Measurements from ENCODE around the gene DOK1.

Gene DOK1

DNA sequence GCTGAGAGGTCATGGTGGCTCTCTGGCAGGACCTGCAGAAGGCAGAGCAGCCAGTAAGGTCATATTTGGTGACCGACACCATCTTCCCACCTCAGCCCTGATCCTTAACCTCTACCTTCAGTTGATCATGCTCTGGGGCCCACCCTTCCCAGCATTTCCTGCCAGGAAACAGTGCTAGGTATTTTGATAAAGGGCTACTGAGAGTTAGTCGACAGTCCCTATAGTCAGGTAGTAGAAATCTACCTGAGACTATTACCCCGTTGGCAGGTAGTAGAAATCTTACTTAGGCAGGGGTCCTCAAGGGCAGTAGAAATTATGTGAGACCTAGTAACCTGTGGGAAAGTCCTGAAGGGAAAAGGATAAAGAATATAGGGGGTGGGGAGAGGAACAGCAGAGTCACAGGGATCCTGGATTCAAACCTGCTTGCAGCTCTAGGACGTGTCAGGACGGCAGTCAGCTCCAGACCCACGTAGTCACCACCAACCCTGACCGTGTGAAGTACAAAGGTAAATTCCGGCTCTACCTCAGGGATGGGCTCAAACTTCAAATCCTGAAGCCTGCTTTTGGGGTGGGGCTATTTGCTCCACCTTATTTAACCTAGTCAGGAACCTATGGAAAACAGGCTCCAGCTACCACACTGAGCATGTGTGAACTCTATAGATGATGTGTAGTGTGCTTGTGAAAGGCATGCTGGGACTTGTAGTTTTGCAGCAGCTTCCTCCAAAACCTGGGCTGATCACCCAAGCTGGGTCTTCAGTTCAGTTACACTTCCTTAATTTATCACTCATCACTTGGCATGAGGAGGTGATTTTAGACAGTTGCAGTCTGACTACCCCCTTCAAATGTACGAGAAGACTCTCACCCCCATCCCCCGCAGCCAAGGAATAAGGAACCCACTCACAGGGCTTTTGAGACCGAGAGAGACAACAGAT lies 28.5 kb upstream of the DOK1 start, which contains the start of gene DQX1:
Gene DQX1, minus strand, starts transcription at position 515 of the 932 bp plus-strand sequence. Its CDS starts 502 bp downstream, at position 13.
- POLR2A ChIA-PET = interaction anchor here (0.8 kb wide), 1 partner anchor 22 kb away, joined by 3 read pairs; no protein-coding TSS in a partner anchor
- TF ChIP-seq, protein P1, sequence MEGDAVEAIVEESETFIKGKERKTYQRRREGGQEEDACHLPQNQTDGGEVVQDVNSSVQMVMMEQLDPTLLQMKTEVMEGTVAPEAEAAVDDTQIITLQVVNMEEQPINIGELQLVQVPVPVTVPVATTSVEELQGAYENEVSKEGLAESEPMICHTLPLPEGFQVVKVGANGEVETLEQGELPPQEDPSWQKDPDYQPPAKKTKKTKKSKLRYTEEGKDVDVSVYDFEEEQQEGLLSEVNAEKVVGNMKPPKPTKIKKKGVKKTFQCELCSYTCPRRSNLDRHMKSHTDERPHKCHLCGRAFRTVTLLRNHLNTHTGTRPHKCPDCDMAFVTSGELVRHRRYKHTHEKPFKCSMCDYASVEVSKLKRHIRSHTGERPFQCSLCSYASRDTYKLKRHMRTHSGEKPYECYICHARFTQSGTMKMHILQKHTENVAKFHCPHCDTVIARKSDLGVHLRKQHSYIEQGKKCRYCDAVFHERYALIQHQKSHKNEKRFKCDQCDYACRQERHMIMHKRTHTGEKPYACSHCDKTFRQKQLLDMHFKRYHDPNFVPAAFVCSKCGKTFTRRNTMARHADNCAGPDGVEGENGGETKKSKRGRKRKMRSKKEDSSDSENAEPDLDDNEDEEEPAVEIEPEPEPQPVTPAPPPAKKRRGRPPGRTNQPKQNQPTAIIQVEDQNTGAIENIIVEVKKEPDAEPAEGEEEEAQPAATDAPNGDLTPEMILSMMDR (IDR thresholded peaks at IDR 0.05; ENCODE audit: insufficient read depth, low read length, missing control alignments) = no peak
- no peak for DNase-seq (ENCODE audit: low read depth, low spot score)
- H3K4me3 ChIP-seq (ENCODE audit: low read depth, low read length) = no peak within 1 kb of the TSS
- CTCF ChIA-PET = interaction anchor here (1.0 to 1.6 kb wide), 5 partner anchors 11 to 63 kb away, joined by 3 to 6 read pairs (median 3); partner anchors contain the start of genes PCGF1 and TLX2

DNA sequence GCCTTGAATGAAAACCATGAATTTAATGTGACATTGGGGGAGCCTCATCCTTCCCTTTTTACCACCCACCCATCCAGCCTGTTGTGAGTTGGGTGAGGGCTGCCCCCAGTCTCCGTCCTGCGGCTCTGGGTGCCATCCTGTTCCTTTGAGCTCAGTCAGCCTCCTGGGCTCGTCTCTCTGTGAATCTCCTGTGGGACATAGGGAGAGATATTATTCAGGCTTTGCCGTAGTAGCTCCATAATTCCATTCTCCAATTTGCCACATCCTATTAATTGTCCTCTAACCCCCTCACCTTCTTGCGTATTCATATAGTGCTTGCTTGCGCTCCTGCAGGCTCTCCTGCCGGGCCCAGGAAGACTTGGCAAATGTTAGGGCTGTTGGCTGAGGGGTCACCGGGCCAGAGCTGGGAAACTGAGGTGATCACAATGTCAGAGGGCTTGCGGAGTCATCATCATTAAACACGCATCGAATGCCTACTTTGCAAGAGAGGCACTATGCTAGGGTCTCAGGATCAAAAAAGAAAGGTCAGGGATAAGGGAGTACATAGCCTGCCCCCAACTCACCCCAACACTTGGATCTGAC lies 27.8 kb upstream of the DOK1 start:
- H3K4me3 ChIP-seq (ENCODE audit: low read depth, low read length) = no peak overlapping the region
- POLR2A ChIA-PET = interaction anchor here (0.8 kb wide), 1 partner anchor 23 kb away, joined by 3 read pairs; no protein-coding TSS in a partner anchor
- no peak for DNase-seq (ENCODE audit: low read depth, low spot score)
- TF ChIP-seq, protein P1 (IDR thresholded peaks at IDR 0.05; ENCODE audit: insufficient read depth, low read length, missing control alignments) = no peak
- CTCF ChIA-PET = interaction anchor here (1.0 to 1.6 kb wide), 4 partner anchors 12 to 62 kb away, joined by 3 to 4 read pairs (median 3); partner anchors contain the start of genes PCGF1 and TLX2

DNA sequence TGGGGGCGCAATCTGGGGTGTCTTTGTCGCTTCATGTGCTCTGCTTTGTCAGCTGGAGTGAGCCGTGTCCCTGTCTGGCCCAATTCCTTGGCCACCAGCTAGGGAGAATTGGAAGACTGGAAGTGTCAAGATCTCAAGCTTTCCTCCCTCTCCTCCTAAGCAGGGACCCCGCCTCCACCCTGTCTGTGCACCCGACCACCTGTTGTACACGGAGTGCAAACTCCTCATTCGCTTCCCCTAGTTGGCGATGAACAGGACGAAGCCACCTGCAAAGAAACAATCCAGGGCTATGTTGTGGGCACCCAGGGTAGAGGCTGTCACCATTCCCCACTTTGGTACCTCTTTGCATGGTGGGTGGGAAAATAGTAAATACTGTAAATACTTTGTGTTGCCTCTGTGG lies 26.8 kb upstream of the DOK1 start:
- no peak for DNase-seq (ENCODE audit: low read depth, low spot score)
- POLR2A ChIA-PET = no interaction called here
- CTCF ChIA-PET = interaction anchor here (1.5 to 8.9 kb wide), 4 partner anchors 20 to 58 kb away, joined by 3 to 137 read pairs (median 8); partner anchors contain the start of genes CCDC142, PCGF1 and TTC31
- TF ChIP-seq, protein P1 (IDR thresholded peaks at IDR 0.05; ENCODE audit: insufficient read depth, low read length, missing control alignments) = no peak
- no peak overlapping the region; the same call in 1 of the 2 replicates for H3K4me3 ChIP-seq (ENCODE audit: low read depth, low read length)

DNA sequence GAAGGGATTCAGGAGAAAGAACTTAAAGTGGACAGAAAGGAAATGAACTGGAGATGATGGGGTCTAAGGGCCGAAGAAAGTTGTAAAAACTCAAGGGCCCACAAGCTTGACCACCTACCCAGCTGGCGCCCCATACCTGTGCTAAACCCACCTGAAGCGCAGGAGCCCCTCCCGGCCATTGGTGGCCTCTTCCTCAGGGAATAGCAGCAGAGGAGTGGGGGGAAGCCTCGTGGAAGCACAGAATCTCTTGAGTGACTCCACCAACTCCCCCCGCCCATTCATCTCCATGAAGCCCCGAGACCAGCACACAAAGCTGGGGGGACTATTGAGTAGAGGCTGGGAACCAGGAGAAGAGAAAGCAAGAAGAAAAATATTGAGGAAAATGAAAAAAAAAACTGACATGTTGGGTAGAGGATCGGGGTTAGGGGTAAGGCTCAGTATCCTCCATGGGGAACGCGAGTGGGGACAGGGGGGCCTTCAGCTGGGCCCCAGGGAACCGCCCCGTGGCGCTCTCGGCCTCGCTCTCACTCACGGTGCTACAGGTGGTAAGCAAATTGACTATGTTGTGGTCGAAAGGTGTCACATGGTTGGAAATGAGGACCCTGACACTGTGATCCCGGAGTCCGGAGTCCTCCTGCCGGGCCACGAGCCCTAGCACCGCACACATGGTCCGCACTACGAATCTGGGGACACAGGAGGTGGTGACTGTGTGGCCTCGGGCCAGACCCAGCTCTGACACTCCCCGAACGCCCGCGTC lies 25.7 kb upstream of the DOK1 start:
- no peak for DNase-seq (ENCODE audit: low read depth, low spot score)
- CTCF ChIA-PET = interaction anchor here (1.2 to 8.9 kb wide), 6 partner anchors 11 to 57 kb away, joined by 4 to 137 read pairs (median 8); partner anchors contain the start of genes CCDC142, PCGF1 and TTC31
- POLR2A ChIA-PET = interaction anchor here (1.1 to 1.9 kb wide), 9 partner anchors 25 to 74 kb away, joined by 3 to 9 read pairs (median 6); partner anchors contain the start of genes CCDC142, INO80B, LOXL3 and TTC31

More for the DNA sequence above, 25.7 kb upstream of the DOK1 start:
- TF ChIP-seq, protein P1 (IDR thresholded peaks at IDR 0.05; ENCODE audit: insufficient read depth, low read length, missing control alignments) = no peak
- peak overlapping the region; percentile 99 for H3K4me3 ChIP-seq (ENCODE audit: low read depth, low read length)

All from AG04449 (cell line).